Lower leg skin (tissue), 4 donors: ENCODE results near the gene LHX3. TPM values are rescaled to one million over a fixed set of nuclear protein-coding genes. Genes with fewer than 3 reads are reported as not detected.

Experiments
- DNase-seq, 2 donors: peaks; one replicate each; pipeline ENCODE4 v3.0.0-alpha.2; 2019; ENCODE audit warnings: low spot score in 2 of 2
- H3K4me3 ChIP-seq: fragments of 200-600 bp; sonication (generic); 2 replicates; pipeline ENCODE4 v1.5.1; 2017; ENCODE audit warnings: mild to moderate bottlenecking, low read depth; ENCODE audit not compliant: poor library complexity, severe bottlenecking
- CTCF ChIP-seq, 3 donors: fragments of 450-650 bp; IDR thresholded peaks; one replicate each; pipeline ENCODE4 v1.5.1; 2016; ENCODE audit warnings: antibody characterized with exemption in 3 of 3, mild to moderate bottlenecking in 3 of 3, moderate library complexity in 2 of 3
- POLR2A ChIP-seq, 2 donors: fragments of 450-650 bp; IDR thresholded peaks; one replicate each; pipeline ENCODE4 v1.6.1; 2016 to 2017; ENCODE audit warnings: antibody characterized with exemption in 2 of 2, mild to moderate bottlenecking in 1 of 2, moderate library complexity in 1 of 2
- WGBS, 2 donors: methylation state at CpG; one replicate each; pipeline ENCODE4 v1.1.5; 2018; 5-methylcytosine and 5-hydroxymethylcytosine counted together
- intact Hi-C: fragments of 100-400 bp; cut with DNase I; formaldehyde crosslinking; loops from one replicate; pipeline ENCODE4 v1.15.0; 2023; ENCODE audit warnings: low total_unique reads
- total RNA-seq, 4 donors: library from RNA; depleted of rRNA; stranded (reverse); fragments of >200 nt; gene quantifications; one replicate each; pipeline ENCODE4 v1.1.0, GENCODE V29; 2016

The LHX3 gene
- total RNA-seq, 4 donors from 2014 or later = 0.42 TPM; not detected in 3

- WGBS, 2 donors = 71% methylated on average over 19 of the region's 19 CpGs
- TF ChIP-seq POLR2A (IDR thresholded peaks at IDR 0.05) (no peak), CTCF (IDR thresholded peaks at IDR 0.05) (no peak)
- intact Hi-C loops = no loop called here
Measured at GRCh38 chr9:136225366-136225747, 20.4 kb upstream of the LHX3 start.

GRCh38 chr9:136223871-136224640, 19.1 kb upstream of the LHX3 start:
- intact Hi-C loops = no loop called here
- TF ChIP-seq CTCF (IDR thresholded peaks at IDR 0.05) = no peak
- no peak for TF ChIP-seq POLR2A (IDR thresholded peaks at IDR 0.05)
- no peak overlapping the region for H3K4me3 ChIP-seq
- DNase-seq = no peak
- 88 to 91% methylated on average over 29 to 30 of the region's 30 CpGs for WGBS, 2 donors

More at GRCh38 chr9:136225366-136225747, 20.4 kb upstream of the LHX3 start:
- DNase-seq = no peak
- H3K4me3 ChIP-seq = no peak overlapping the region

- TF ChIP-seq POLR2A (IDR thresholded peaks at IDR 0.05) (no peak), CTCF (IDR thresholded peaks at IDR 0.05) (no peak)
- intact Hi-C loops = no loop called here
Measured at GRCh38 chr9:136222906-136223285, 18.0 kb upstream of the LHX3 start.

GRCh38 chr9:136222166-136222905, 17.4 kb upstream of the LHX3 start:
- TF ChIP-seq POLR2A (IDR thresholded peaks at IDR 0.05) (no peak), CTCF (IDR thresholded peaks at IDR 0.05) (no peak)
- WGBS, 2 donors = 94 to 95% methylated on average over 31 to 37 of the region's 38 CpGs
- no peak overlapping the region for H3K4me3 ChIP-seq
- no peak for DNase-seq
- intact Hi-C loops = no loop called here

More at GRCh38 chr9:136222906-136223285, 18.0 kb upstream of the LHX3 start:
- no peak overlapping the region for H3K4me3 ChIP-seq
- 94 to 95% methylated on average over 12 to 13 of the region's 13 CpGs for WGBS, 2 donors
- no peak for DNase-seq

- no peak for DNase-seq
- TF ChIP-seq POLR2A (IDR thresholded peaks at IDR 0.05) = no peak
- TF ChIP-seq CTCF (IDR thresholded peaks at IDR 0.05) = no peak
- WGBS, 2 donors = 65 to 69% methylated on average over 15 of the region's 15 CpGs
- intact Hi-C loops = no loop called here
- H3K4me3 ChIP-seq = no peak overlapping the region
Measured at GRCh38 chr9:136220017-136220729, 15.2 kb upstream of the LHX3 start.
